GM12878 (cell line): Measurements from ENCODE around the gene PNMA8C. TPM values are rescaled to one million over a fixed set of nuclear protein-coding genes. Genes with fewer than 3 reads are reported as not detected.

Source experiments
- ATAC-seq: fragments of 200-7000 bp; cut with Tn5 transposase; 3 replicates; pipeline ENCODE4 v1.9.1; 2020; ENCODE audit warnings: mild to moderate bottlenecking, moderate library complexity
- BruUV-seq: library from RNA; stranded (reverse); fragments of 400-500 nt; replicated peaks from 2 replicates; lab custom pipeline; 2021; lab: Mats Ljungman, UMichigan
- CTCF ChIA-PET: fragments of 300-600 bp; sonication (Branson Sonifier 250); formaldehyde crosslinking; extraction: SDS; loops from one replicate; lab custom pipeline; 2021; ENCODE audit warnings: inconsistent platforms; lab: Yijun Ruan, JAX
- POLR2A ChIA-PET: fragments of 350-600 bp; formaldehyde crosslinking; extraction: SDS; loops from one replicate; lab custom pipeline; 2021; ENCODE audit warnings: inconsistent platforms; lab: Charles Lee
- RAD21 ChIA-PET: fragments of 300-600 bp; sonication (Branson Sonifier 250); formaldehyde crosslinking; loops from one replicate; lab custom pipeline; 2023; ENCODE audit warnings: antibody characterized with exemption; ENCODE audit not compliant: unreplicated experiment; lab: Charles Lee
- SMC1A ChIA-PET: fragments of 300-600 bp; sonication (Branson Sonifier 250); formaldehyde crosslinking; loops from one replicate; lab custom pipeline; 2023; ENCODE audit not compliant: unreplicated experiment, uncharacterized antibody; lab: Charles Lee
- DNase-seq: peaks from one replicate; pipeline ENCODE4 v3.0.0-alpha.2; 2011; ENCODE audit warnings: low read depth, low spot score
- FAIRE-seq: peaks from 3 replicates; lab custom pipeline; 2011; peaks lifted over from hg19 to GRCh38; lab: Jason Lieb, UNC
- H2AFZ ChIP-seq: 2 replicates; pipeline ENCODE4 v1.6.0; 2011; ENCODE audit warnings: low read depth, low read length, control low read depth; ENCODE audit not compliant: control insufficient read depth
- H3K27ac ChIP-seq: 2 replicates; pipeline ENCODE4 v1.5.1; 2011; ENCODE audit warnings: control low read depth; ENCODE audit not compliant: control insufficient read depth, insufficient read depth
- H3K27me3 ChIP-seq, 2 experiments: replicated peaks in 1 of 2; 2 replicates each; pipeline versions ENCODE4 v1.6.0 to v1.6.1; 2011; ENCODE audit warnings: low read length in 1 of 2; ENCODE audit not compliant: control insufficient read depth in 2 of 2, insufficient read depth in 2 of 2
- H3K36me3 ChIP-seq, 2 experiments: 2 replicates each; pipeline ENCODE4 v1.5.1; 2011; ENCODE audit warnings: low read length in 1 of 2; ENCODE audit not compliant: control insufficient read depth in 2 of 2, insufficient read depth in 2 of 2
- H3K4me1 ChIP-seq: 2 replicates; pipeline ENCODE4 v1.6.1; 2011; ENCODE audit warnings: mild to moderate bottlenecking, low read length, moderate library complexity, mixed read lengths; ENCODE audit not compliant: control insufficient read depth, insufficient read depth
- H3K4me2 ChIP-seq: 2 replicates; pipeline ENCODE4 v1.6.0; 2011; ENCODE audit warnings: control low read depth; ENCODE audit not compliant: control insufficient read depth, insufficient read depth
- H3K4me3 ChIP-seq: fragments of 200-600 bp; sonication (generic); 2 replicates; pipeline ENCODE4 v1.5.1; 2016
- H3K79me2 ChIP-seq: 2 replicates; pipeline ENCODE4 v1.6.0; 2011; ENCODE audit warnings: low read length; ENCODE audit not compliant: control insufficient read depth, insufficient read depth
- H3K9ac ChIP-seq: 2 replicates; pipeline ENCODE4 v1.8.0; 2011; ENCODE audit warnings: low read length, control low read depth, mixed read lengths; ENCODE audit not compliant: control insufficient read depth, insufficient read depth
- H3K9me3 ChIP-seq: replicated peaks from 3 replicates; pipeline ENCODE4 v1.5.1; 2011; ENCODE audit warnings: mild to moderate bottlenecking, low read length; ENCODE audit not compliant: control insufficient read depth, insufficient read depth
- H4K20me1 ChIP-seq: 2 replicates; pipeline ENCODE4 v1.6.0; 2011; ENCODE audit not compliant: control insufficient read depth, insufficient read depth
- BACH1 ChIP-seq: fragments of 450-650 bp; IDR thresholded peaks from 2 replicates; pipeline ENCODE4 v1.6.1; 2017; ENCODE audit warnings: mild to moderate bottlenecking, borderline replicate concordance
- BMI1 ChIP-seq: fragments of 450-650 bp; IDR thresholded peaks from 2 replicates; pipeline ENCODE4 v1.6.1; 2016; ENCODE audit warnings: mild to moderate bottlenecking, moderate library complexity, borderline replicate concordance
- CTCF ChIP-seq, 3 experiments: IDR thresholded peaks in 2 of 3; conservative IDR thresholded peaks in 1 of 3; 2 replicates each; pipeline ENCODE4 v1.5.1; 2011; ENCODE audit warnings: low read depth in 3 of 3, low read length in 3 of 3, mild to moderate bottlenecking in 3 of 3, control low read depth in 2 of 3, moderate library complexity in 2 of 3, inconsistent platforms in 1 of 3, mixed read lengths in 1 of 3; ENCODE audit not compliant: control insufficient read depth in 2 of 3, insufficient read depth in 1 of 3; ENCODE audit errors: extremely low read depth in 1 of 3
- FOS ChIP-seq: IDR thresholded peaks from 3 replicates; pipeline ENCODE4 v1.6.1; 2011; ENCODE audit warnings: borderline replicate concordance; ENCODE audit not compliant: insufficient read length; ENCODE audit errors: extremely low read depth
- IKZF2 ChIP-seq, 2 experiments: fragments of 450-650 bp; IDR thresholded peaks; 2 replicates each; pipeline ENCODE4 v1.6.1; 2017; ENCODE audit warnings: mild to moderate bottlenecking in 2 of 2, moderate library complexity in 2 of 2
- POLR2AphosphoS2 ChIP-seq: IDR thresholded peaks from 2 replicates; pipeline ENCODE4 v1.6.1; 2011; ENCODE audit warnings: low read depth, mild to moderate bottlenecking, low read length, improper control_type of control experiment, moderate library complexity
- PRDM15 ChIP-seq: fragments of 450-650 bp; formaldehyde crosslinking; IDR thresholded peaks from 2 replicates; pipeline ENCODE4 v1.4.0; 2020; ENCODE audit warnings: mild to moderate bottlenecking, moderate library complexity
- SMARCA5 ChIP-seq: fragments of 450-650 bp; IDR thresholded peaks from 2 replicates; pipeline ENCODE4 v1.6.1; 2017; ENCODE audit warnings: mild to moderate bottlenecking
- SREBF2 ChIP-seq: IDR thresholded peaks from 2 replicates; pipeline ENCODE4 v1.6.1; 2012; ENCODE audit warnings: mild to moderate bottlenecking, low read length
- STAT1 ChIP-seq: fragments of 450-650 bp; conservative IDR thresholded peaks from 2 replicates; pipeline ENCODE4 v1.6.1; 2014; ENCODE audit warnings: antibody characterized with exemption, mild to moderate bottlenecking
- TBL1XR1 ChIP-seq: IDR thresholded peaks from 2 replicates; pipeline ENCODE4 v1.6.1; 2012; ENCODE audit warnings: low read depth, low read length, improper control_type of control experiment
- WRNIP1 ChIP-seq: IDR thresholded peaks from 2 replicates; pipeline ENCODE4 v1.6.1; 2011; ENCODE audit warnings: low read depth, low read length, improper control_type of control experiment, borderline replicate concordance
- YBX1 ChIP-seq: fragments of 450-650 bp; IDR thresholded peaks from 2 replicates; pipeline ENCODE4 v1.6.1; 2016; ENCODE audit warnings: antibody characterized with exemption
- YY1 ChIP-seq: IDR thresholded peaks from 2 replicates; pipeline ENCODE4 v1.6.1; 2011; ENCODE audit warnings: low read depth, mild to moderate bottlenecking, low read length
- ZBED1 ChIP-seq: IDR thresholded peaks from 2 replicates; pipeline ENCODE4 v1.6.1; 2016; ENCODE audit warnings: borderline replicate concordance
- ZNF592 ChIP-seq: fragments of 450-650 bp; IDR thresholded peaks from 2 replicates; pipeline ENCODE4 v1.6.1; 2017; ENCODE audit warnings: mild to moderate bottlenecking, moderate library complexity
- ZSCAN29 ChIP-seq: fragments of 450-650 bp; IDR thresholded peaks from 2 replicates; pipeline ENCODE4 v1.6.1; 2017; ENCODE audit warnings: mild to moderate bottlenecking, moderate library complexity
- WGBS: methylation state at CpG from one replicate; pipeline ENCODE4 v1.1.6; 2016; ENCODE audit warnings: low lambda C conversion rate; ENCODE audit not compliant: insufficient replicate concordance, insufficient coverage; ENCODE audit errors: missing lambda C conversion rate; 5-methylcytosine and 5-hydroxymethylcytosine counted together
- in situ Hi-C: fragments of 300-500 bp; cut with MboI; formaldehyde crosslinking; loops from 9 replicates; pipeline ENCODE4 v1.14.3; 2018; ENCODE audit warnings: mixed read lengths
- intact Hi-C: fragments of 100-400 bp; cut with micrococcal nuclease; formaldehyde crosslinking; loops from one replicate; pipeline ENCODE4 v1.14.2; 2022; ENCODE audit not compliant: unreplicated experiment
- polyA plus RNA-seq, 11 experiments: library from polyadenylated mRNA; depleted of rRNA in 4 of 11; unstranded in 6 of 11; stranded (reverse) in 5 of 11; fragments of >200 nt; fragmentation: Nextera tagmentation in 4 of 11; fragmentation: Illumina TruSeq in 1 of 11; extraction: Ambion mirVana in 4 of 11; extraction: Trizol in 1 of 11; gene quantifications; 1 replicate in 1 of 11; 2 replicates in 10 of 11; pipeline versions ENCODE4 v1.2.1 to v1.2.3, GENCODE V29; 2011 to 2016; ENCODE audit warnings: inconsistent platforms in 2 of 11, missing spikeins in 2 of 11, low read depth in 1 of 11
- total RNA-seq, 4 experiments: library from RNA; depleted of rRNA in 3 of 4; stranded (reverse); fragments of >200 nt in 3 of 4; fragmentation: Illumina TruSeq in 1 of 4; extraction: Trizol in 1 of 4; gene quantifications; 2 replicates each; pipeline versions ENCODE4 v1.2.1 to v1.2.3, GENCODE V29; 2013 to 2021

PNMA8C gene
- total and polyA plus RNA-seq, 10 of the 15 experiments (the other 5 are each of a cell fraction or from before 2014, with no cell fraction given), result not detected

- FAIRE-seq (no peak), ATAC-seq (no peak), DNase-seq (no peak)
- no peak overlapping the region for H3K27ac ChIP-seq
- H3K27me3 ChIP-seq, result no peaks in the 10 kb centered on the region
- H3K9me3 ChIP-seq, result no peaks in the 10 kb centered on the region
- no peak overlapping the region for H3K4me2 ChIP-seq
- RAD21 ChIA-PET, result no interaction called here
- SMC1A ChIA-PET, result interaction anchor here (0.8 kb wide), 1 partner anchor 8 kb away, joined by 3 read pairs; no protein-coding TSS in a partner anchor
- CTCF ChIA-PET, result interaction anchor here (0.5 to 1.2 kb wide), 3 partner anchors 9 to 1320 kb away, joined by 3 to 4 read pairs (median 3); no protein-coding TSS in a partner anchor
- H3K4me3 ChIP-seq, result no peak overlapping the region
- no peak overlapping the region for H2AFZ ChIP-seq
- POLR2A ChIA-PET, result no interaction called here
- H3K36me3 ChIP-seq, result peaks cover 33 to 54% of the 10 kb centered on the region in 2 experiments
- no peaks in the 10 kb centered on the region for H3K79me2 ChIP-seq
- 93% methylated on average over 8 of the region's 11 CpGs for WGBS
- BruUV-seq, result no TSS peak
- H3K9ac ChIP-seq, result no peak overlapping the region
- H4K20me1 ChIP-seq, result no peaks in the 10 kb centered on the region
- no peaks in the 10 kb centered on the region for H3K4me1 ChIP-seq
- intact Hi-C loops (no loop called here), in situ Hi-C loops (no loop called here)
- TF ChIP-seq ZNF592 (no peak), PRDM15 (CRISPR knock-in tag) (no peak), BACH1 (no peak), ZBED1 (no peak), IKZF2 (IDR thresholded peaks at IDR 0.05) (no peak), STAT1 (no peak), CTCF (IDR thresholded peaks at IDR 0.05 in 2 of 3, conservative IDR thresholded peaks at IDR 0.05 in 1 of 3; ENCODE audit: control insufficient read depth in 2 of 3, extremely low read depth in 1 of 3, insufficient read depth in 1 of 3, low read depth in 3 of 3, low read length in 3 of 3) (no peak), POLR2AphosphoS2 (no peak), YBX1 (no peak), ZSCAN29 (no peak), YY1 (no peak), FOS (no peak), WRNIP1 (no peak), BMI1 (no peak), SREBF2 (no peak), SMARCA5 (no peak), TBL1XR1 (no peak)
These were observed 43.1 kb downstream of the PNMA8C start for GRCh38 chr19:46385636-46386035.
